ENCODE measurements around the gene ABCA7. TPM values are rescaled to one million over a fixed set of nuclear protein-coding genes. Genes with fewer than 3 reads are reported as not detected.

The ABCA7 gene
- total and polyA plus RNA-seq, 4 donors = 3.0 to 60.9 (median 4.8) TPM

DNA sequence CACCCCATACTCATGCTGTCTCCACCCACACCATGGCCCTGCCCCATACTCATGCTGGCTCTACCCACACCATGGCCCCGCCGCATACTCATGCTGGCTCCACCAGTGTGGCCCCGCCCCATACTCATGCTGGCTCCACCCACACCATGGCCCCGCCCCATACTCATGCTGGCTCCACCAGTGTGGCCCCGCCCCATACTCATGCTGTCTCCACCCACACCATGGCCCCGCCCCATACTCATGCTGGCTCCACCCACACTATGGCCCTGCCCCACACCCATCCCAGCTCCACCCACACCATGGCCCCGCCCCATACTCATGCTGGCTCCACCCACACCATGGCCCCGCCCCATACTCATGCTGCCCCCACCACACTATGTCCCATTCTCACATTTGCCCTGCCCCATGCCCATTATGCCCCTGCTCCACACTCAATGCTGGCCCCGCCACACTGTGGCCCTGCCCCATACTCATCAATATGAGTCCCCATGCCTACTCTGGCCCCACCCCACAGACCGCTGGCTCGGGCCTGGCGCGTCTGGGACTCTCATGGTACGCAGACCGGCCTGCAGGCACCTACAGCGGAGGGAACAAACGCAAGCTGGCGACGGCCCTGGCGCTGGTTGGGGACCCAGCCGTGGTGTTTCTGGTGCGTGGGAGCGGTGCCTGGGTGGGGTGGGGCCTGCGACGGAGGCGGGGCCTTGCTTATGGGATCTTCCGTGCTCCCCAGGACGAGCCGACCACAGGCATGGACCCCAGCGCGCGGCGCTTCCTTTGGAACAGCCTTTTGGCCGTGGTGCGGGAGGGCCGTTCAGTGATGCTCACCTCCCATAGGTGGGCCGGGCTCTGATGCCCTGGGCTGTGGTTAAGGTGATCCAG, 23.4 kb downstream of the ABCA7 start:
- Histone ChIP-seq H3K4me3 (ENCODE audit: low read depth in 1 of 3, low read length in 3 of 3) (no peak overlapping the region), H3K9me3 (ENCODE audit: control insufficient read depth in 4 of 4, low read length in 3 of 4) (peaks cover 0 to 4% (median 0%) of the 10 kb centered on the region in 4 donors), H3K9ac (ENCODE audit: low read depth in 1 of 2, low read length in 2 of 2) (no peak overlapping the region), H3K27ac (ENCODE audit: low read depth in 1 of 2, low read length in 2 of 2) (no peak overlapping the region), H3K4me1 (ENCODE audit: control insufficient read depth in 4 of 4, insufficient read depth in 4 of 4, low read length in 3 of 4) (peaks cover 2 to 22% (median 8%) of the 10 kb centered on the region in 4 donors), H3K27me3 (ENCODE audit: control insufficient read depth in 4 of 4, insufficient read depth in 4 of 4, low read length in 3 of 4) (no peaks in the 10 kb centered on the region), H3K36me3 (ENCODE audit: control insufficient read depth in 4 of 4, insufficient read depth in 3 of 4, low read depth in 1 of 4, low read length in 3 of 4) (no peaks in the 10 kb centered on the region)
- WGBS = 81% methylated on average over 37 of the region's 37 CpGs
- no peak for DNase-seq (ENCODE audit: low spot score)
- no peak for TF ChIP-seq SP1 (IDR thresholded peaks at IDR 0.05)

DNA sequence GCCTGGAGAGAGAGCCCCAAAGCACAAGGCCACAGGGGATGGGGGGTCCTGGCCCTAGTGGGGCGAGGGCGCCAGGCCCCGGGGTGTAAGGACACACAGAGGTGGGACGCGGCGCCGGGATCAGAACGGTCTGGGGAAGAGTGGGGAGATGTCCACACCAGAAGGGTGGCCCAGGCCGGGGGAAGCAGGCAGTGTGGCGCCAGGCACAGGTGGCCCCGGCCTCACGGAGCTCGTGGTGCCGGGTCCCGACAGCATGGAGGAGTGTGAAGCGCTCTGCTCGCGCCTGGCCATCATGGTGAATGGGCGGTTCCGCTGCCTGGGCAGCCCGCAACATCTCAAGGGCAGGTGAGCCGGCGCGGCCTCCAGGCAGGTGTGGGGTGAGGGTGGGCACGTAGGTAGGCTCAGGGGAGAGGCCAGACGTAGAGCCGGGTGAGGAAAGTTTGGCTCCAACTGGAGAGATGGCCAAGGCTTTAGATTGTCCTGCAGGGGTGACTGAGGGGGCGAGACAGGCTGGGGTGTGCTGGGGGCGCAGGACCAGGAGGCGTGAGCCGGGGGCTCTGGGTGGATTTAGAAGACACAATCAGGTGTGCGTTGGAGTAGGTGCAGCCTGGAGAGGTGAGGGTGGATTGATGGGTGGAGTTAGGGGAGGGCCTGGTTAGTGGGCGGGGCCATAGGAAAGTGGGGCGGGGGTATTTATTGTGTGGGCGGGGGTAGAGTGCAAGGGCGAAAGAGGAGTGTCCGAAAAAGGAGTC, 24.2 kb downstream of the ABCA7 start:
- H3K4me3 ChIP-seq (ENCODE audit: low read depth in 1 of 3, low read length in 3 of 3) = no peak overlapping the region
- no peak overlapping the region for H3K27ac ChIP-seq (ENCODE audit: low read depth in 1 of 2, low read length in 2 of 2)
- H3K9me3 ChIP-seq (ENCODE audit: control insufficient read depth in 4 of 4, low read length in 3 of 4) = no peaks in the 10 kb centered on the region
- TF ChIP-seq, protein P1, sequence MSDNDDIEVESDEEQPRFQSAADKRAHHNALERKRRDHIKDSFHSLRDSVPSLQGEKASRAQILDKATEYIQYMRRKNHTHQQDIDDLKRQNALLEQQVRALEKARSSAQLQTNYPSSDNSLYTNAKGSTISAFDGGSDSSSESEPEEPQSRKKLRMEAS (IDR thresholded peaks at IDR 0.05) = no peak
- TF ChIP-seq HNF4G (IDR thresholded peaks at IDR 0.05) = no peak
- TF ChIP-seq, protein P2, sequence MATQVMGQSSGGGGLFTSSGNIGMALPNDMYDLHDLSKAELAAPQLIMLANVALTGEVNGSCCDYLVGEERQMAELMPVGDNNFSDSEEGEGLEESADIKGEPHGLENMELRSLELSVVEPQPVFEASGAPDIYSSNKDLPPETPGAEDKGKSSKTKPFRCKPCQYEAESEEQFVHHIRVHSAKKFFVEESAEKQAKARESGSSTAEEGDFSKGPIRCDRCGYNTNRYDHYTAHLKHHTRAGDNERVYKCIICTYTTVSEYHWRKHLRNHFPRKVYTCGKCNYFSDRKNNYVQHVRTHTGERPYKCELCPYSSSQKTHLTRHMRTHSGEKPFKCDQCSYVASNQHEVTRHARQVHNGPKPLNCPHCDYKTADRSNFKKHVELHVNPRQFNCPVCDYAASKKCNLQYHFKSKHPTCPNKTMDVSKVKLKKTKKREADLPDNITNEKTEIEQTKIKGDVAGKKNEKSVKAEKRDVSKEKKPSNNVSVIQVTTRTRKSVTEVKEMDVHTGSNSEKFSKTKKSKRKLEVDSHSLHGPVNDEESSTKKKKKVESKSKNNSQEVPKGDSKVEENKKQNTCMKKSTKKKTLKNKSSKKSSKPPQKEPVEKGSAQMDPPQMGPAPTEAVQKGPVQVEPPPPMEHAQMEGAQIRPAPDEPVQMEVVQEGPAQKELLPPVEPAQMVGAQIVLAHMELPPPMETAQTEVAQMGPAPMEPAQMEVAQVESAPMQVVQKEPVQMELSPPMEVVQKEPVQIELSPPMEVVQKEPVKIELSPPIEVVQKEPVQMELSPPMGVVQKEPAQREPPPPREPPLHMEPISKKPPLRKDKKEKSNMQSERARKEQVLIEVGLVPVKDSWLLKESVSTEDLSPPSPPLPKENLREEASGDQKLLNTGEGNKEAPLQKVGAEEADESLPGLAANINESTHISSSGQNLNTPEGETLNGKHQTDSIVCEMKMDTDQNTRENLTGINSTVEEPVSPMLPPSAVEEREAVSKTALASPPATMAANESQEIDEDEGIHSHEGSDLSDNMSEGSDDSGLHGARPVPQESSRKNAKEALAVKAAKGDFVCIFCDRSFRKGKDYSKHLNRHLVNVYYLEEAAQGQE (IDR thresholded peaks at IDR 0.05) = no peak
- TF ChIP-seq, protein P3, sequence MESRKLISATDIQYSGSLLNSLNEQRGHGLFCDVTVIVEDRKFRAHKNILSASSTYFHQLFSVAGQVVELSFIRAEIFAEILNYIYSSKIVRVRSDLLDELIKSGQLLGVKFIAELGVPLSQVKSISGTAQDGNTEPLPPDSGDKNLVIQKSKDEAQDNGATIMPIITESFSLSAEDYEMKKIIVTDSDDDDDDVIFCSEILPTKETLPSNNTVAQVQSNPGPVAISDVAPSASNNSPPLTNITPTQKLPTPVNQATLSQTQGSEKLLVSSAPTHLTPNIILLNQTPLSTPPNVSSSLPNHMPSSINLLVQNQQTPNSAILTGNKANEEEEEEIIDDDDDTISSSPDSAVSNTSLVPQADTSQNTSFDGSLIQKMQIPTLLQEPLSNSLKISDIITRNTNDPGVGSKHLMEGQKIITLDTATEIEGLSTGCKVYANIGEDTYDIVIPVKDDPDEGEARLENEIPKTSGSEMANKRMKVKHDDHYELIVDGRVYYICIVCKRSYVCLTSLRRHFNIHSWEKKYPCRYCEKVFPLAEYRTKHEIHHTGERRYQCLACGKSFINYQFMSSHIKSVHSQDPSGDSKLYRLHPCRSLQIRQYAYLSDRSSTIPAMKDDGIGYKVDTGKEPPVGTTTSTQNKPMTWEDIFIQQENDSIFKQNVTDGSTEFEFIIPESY (IDR thresholded peaks at IDR 0.05) = no peak
- TF ChIP-seq GABPA (IDR thresholded peaks at IDR 0.05 in 1 of 2, conservative IDR thresholded peaks at IDR 0.05 in 1 of 2) = no peak
- TF ChIP-seq YY1 (IDR thresholded peaks at IDR 0.05) = no peak
- no peak for TF ChIP-seq SP1 (IDR thresholded peaks at IDR 0.05)
- no peak for TF ChIP-seq RXRA (IDR thresholded peaks at IDR 0.05)
- TF ChIP-seq TAF1 (conservative IDR thresholded peaks at IDR 0.05) = no peak
- TF ChIP-seq FOXA1 (IDR thresholded peaks at IDR 0.05) = no peak
- TF ChIP-seq RAD21 (IDR thresholded peaks at IDR 0.05) = no peak
- no peak for TF ChIP-seq NR2F2 (IDR thresholded peaks at IDR 0.05)
- TF ChIP-seq, protein P4, sequence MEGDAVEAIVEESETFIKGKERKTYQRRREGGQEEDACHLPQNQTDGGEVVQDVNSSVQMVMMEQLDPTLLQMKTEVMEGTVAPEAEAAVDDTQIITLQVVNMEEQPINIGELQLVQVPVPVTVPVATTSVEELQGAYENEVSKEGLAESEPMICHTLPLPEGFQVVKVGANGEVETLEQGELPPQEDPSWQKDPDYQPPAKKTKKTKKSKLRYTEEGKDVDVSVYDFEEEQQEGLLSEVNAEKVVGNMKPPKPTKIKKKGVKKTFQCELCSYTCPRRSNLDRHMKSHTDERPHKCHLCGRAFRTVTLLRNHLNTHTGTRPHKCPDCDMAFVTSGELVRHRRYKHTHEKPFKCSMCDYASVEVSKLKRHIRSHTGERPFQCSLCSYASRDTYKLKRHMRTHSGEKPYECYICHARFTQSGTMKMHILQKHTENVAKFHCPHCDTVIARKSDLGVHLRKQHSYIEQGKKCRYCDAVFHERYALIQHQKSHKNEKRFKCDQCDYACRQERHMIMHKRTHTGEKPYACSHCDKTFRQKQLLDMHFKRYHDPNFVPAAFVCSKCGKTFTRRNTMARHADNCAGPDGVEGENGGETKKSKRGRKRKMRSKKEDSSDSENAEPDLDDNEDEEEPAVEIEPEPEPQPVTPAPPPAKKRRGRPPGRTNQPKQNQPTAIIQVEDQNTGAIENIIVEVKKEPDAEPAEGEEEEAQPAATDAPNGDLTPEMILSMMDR (IDR thresholded peaks at IDR 0.05; ENCODE audit: low read depth, low read length, missing input control) = no peak
- TF ChIP-seq, protein P5, sequence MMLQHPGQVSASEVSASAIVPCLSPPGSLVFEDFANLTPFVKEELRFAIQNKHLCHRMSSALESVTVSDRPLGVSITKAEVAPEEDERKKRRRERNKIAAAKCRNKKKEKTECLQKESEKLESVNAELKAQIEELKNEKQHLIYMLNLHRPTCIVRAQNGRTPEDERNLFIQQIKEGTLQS (IDR thresholded peaks at IDR 0.05) = no peak
- TF ChIP-seq FOXA2 (IDR thresholded peaks at IDR 0.05) = no peak
- no peak for TF ChIP-seq HNF4A (conservative IDR thresholded peaks at IDR 0.05)
- TF ChIP-seq JUND (IDR thresholded peaks at IDR 0.05) = no peak
- H3K9ac ChIP-seq (ENCODE audit: low read depth in 1 of 2, low read length in 2 of 2) = no peak overlapping the region
- DNase-seq (ENCODE audit: low spot score) = no peak
- H3K4me1 ChIP-seq (ENCODE audit: control insufficient read depth in 4 of 4, insufficient read depth in 4 of 4, low read length in 3 of 4) = peaks cover 2 to 22% (median 8%) of the 10 kb centered on the region in 4 donors
- peaks cover 0 to 2% (median 0%) of the 10 kb centered on the region in 4 donors for H3K27me3 ChIP-seq (ENCODE audit: control insufficient read depth in 4 of 4, insufficient read depth in 4 of 4, low read length in 3 of 4)
- H3K36me3 ChIP-seq (ENCODE audit: control insufficient read depth in 4 of 4, insufficient read depth in 3 of 4, low read depth in 1 of 4, low read length in 3 of 4) = no peaks in the 10 kb centered on the region
- 70% methylated on average over 37 of the region's 37 CpGs for WGBS
